OCI-LY3 (cell line): ENCODE measurements around the gene NOC2L.

Experiments
- EZH2phosphoT487 ChIP-seq: fragments of 200-600 bp; shearing (Covaris generic); IDR thresholded peaks from 2 replicates; pipeline ENCODE4 v1.6.1; 2018; ENCODE audit warnings: antibody characterized with exemption, mixed run types, low read depth
- TF ChIP-seq, protein P1 (sequence below): fragments of 200-600, 300-600 bp; sonication (generic); IDR thresholded peaks from 2 replicates; pipeline ENCODE4 v1.5.1; 2014; ENCODE audit warnings: antibody characterized with exemption, low read length, low read depth

DNA sequence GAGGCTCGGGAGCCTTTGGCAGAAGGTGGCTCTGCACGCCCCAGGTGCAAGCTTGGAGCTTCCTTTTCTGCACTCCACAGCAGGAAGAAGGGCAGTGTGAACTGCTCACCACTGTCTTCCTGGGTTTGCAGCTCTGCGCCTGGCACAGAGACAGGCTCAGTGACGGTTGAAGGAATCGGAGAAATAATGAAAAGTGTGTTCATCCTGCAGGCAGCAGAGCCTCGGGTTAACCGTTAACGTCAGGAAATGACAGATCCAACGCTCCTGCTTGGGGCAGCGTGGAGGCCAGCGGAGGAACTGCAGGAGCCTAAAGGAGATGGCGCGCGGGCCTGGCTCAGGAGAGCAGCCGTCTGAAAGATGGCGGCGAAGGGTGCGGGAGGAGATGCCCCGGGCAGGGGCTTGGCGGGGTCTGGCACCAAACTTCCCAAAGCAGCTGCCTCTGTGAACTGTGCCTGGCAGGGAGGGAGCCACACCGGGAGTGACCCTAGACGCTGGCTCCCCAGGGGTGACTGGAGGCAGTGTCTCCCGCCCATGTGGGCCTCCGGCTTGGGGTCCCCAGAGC is 46.2 kb downstream of the NOC2L start:
- TF ChIP-seq, protein P1, sequence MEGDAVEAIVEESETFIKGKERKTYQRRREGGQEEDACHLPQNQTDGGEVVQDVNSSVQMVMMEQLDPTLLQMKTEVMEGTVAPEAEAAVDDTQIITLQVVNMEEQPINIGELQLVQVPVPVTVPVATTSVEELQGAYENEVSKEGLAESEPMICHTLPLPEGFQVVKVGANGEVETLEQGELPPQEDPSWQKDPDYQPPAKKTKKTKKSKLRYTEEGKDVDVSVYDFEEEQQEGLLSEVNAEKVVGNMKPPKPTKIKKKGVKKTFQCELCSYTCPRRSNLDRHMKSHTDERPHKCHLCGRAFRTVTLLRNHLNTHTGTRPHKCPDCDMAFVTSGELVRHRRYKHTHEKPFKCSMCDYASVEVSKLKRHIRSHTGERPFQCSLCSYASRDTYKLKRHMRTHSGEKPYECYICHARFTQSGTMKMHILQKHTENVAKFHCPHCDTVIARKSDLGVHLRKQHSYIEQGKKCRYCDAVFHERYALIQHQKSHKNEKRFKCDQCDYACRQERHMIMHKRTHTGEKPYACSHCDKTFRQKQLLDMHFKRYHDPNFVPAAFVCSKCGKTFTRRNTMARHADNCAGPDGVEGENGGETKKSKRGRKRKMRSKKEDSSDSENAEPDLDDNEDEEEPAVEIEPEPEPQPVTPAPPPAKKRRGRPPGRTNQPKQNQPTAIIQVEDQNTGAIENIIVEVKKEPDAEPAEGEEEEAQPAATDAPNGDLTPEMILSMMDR, result no peak
- no peak for TF ChIP-seq EZH2phosphoT487
